HUES6 (cell line): ENCODE results near the gene FRK.

Source experiments
- H3K27ac ChIP-seq: 2 replicates; pipeline ENCODE4 v1.7.0; 2013; ENCODE audit warnings: low read depth, mild to moderate bottlenecking, low read length, inconsistent platforms
- H3K27me3 ChIP-seq: 2 replicates; pipeline ENCODE4 v1.6.1; 2013; ENCODE audit warnings: low read length; ENCODE audit not compliant: control insufficient read depth, insufficient read depth
- H3K36me3 ChIP-seq: 2 replicates; pipeline ENCODE4 v1.6.1; 2013; ENCODE audit warnings: low read length; ENCODE audit not compliant: control insufficient read depth, insufficient read depth
- H3K4me1 ChIP-seq: 2 replicates; pipeline ENCODE4 v1.6.1; 2013; ENCODE audit warnings: low read length; ENCODE audit not compliant: control insufficient read depth, insufficient read depth
- H3K4me3 ChIP-seq: 2 replicates; pipeline ENCODE4 v1.5.1; 2013; ENCODE audit warnings: low read depth, low read length
- H3K9ac ChIP-seq: one replicate; pipeline ENCODE4 v1.6.1; 2013; ENCODE audit warnings: mild to moderate bottlenecking, low read length
- H3K9me3 ChIP-seq: 2 replicates; pipeline ENCODE4 v1.6.1; 2013; ENCODE audit warnings: low read depth, low read length; ENCODE audit not compliant: control insufficient read depth, insufficient read depth

Gene FRK

GRCh38 chr6:116074732-116075390, 14.2 kb upstream of the FRK start:
- Histone ChIP-seq H3K9ac (no peak overlapping the region), H3K9me3 (no peaks in the 10 kb centered on the region), H3K36me3 (no peaks in the 10 kb centered on the region), H3K4me3 (no peak overlapping the region), H3K27me3 (no peaks in the 10 kb centered on the region), H3K4me1 (0 out of 2 replicates have a peak, but pooled peaks cover 3% of the 10 kb centered on the region), H3K27ac (no peak overlapping the region)

GRCh38 chr6:116073765-116074440, 13.2 kb upstream of the FRK start:
- no peak overlapping the region for H3K27ac ChIP-seq
- 0 out of 2 replicates have a peak, but pooled peaks cover 3% of the 10 kb centered on the region for H3K4me1 ChIP-seq
- H3K4me3 ChIP-seq = no peak overlapping the region
- H3K36me3 ChIP-seq = no peaks in the 10 kb centered on the region
- no peaks in the 10 kb centered on the region for H3K27me3 ChIP-seq
- no peaks in the 10 kb centered on the region for H3K9me3 ChIP-seq
- H3K9ac ChIP-seq = no peak overlapping the region

DNA sequence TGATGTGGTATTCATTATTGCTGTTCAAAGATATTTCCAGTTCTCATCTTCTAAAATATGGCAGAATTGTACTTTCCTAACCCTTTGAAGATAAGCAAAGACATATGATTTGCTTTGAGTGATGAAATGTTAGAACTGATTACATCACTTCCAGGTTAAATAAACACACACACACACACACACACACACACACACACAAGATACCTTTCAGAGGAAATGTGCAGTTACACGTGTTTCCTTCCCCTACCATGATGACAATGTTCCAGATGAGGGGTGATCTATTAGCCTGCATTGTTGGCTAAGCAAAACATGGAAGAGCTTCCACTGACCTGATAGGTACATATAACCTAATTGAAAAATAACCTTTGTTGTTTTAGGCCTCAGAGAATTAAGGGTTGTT, 11.7 kb upstream of the FRK start:
- Histone ChIP-seq H3K27me3 (no peaks in the 10 kb centered on the region), H3K9me3 (no peaks in the 10 kb centered on the region), H3K36me3 (no peaks in the 10 kb centered on the region), H3K9ac (no peak overlapping the region), H3K27ac (no peak overlapping the region), H3K4me3 (no peak overlapping the region), H3K4me1 (0 out of 2 replicates have a peak, but pooled peaks cover 1% of the 10 kb centered on the region)

- H3K9me3 ChIP-seq = no peaks in the 10 kb centered on the region
- H3K27ac ChIP-seq = no peak overlapping the region
- no peaks in the 10 kb centered on the region for H3K4me1 ChIP-seq
- H3K36me3 ChIP-seq = no peaks in the 10 kb centered on the region
- H3K9ac ChIP-seq = no peak overlapping the region
- no peaks in the 10 kb centered on the region for H3K27me3 ChIP-seq
- H3K4me3 ChIP-seq = no peak overlapping the region
These were observed 10.1 kb upstream of the FRK start for GRCh38 chr6:116070616-116071389.

- Histone ChIP-seq H3K27me3 (no peaks in the 10 kb centered on the region), H3K36me3 (no peaks in the 10 kb centered on the region), H3K27ac (no peak overlapping the region), H3K9me3 (no peaks in the 10 kb centered on the region), H3K9ac (no peak overlapping the region), H3K4me1 (no peaks in the 10 kb centered on the region), H3K4me3 (no peak overlapping the region)
These were observed 9.4 kb upstream of the FRK start for GRCh38 chr6:116070101-116070500.

- Histone ChIP-seq H3K9me3 (no peaks in the 10 kb centered on the region), H3K4me3 (no peak overlapping the region), H3K27ac (no peak overlapping the region), H3K9ac (no peak overlapping the region), H3K27me3 (no peaks in the 10 kb centered on the region), H3K4me1 (0 out of 2 replicates have a peak, but pooled peaks cover 2% of the 10 kb centered on the region), H3K36me3 (no peaks in the 10 kb centered on the region)
These were observed 6.1 kb upstream of the FRK start for GRCh38 chr6:116066789-116067188.

- Histone ChIP-seq H3K36me3 (no peaks in the 10 kb centered on the region), H3K27ac (no peak overlapping the region), H3K4me3 (no peak overlapping the region), H3K9me3 (no peaks in the 10 kb centered on the region), H3K27me3 (no peaks in the 10 kb centered on the region), H3K9ac (no peak overlapping the region), H3K4me1 (peaks cover 5% of the 10 kb centered on the region; the same call in 1 of the 2 replicates)
These were observed 4.0 kb upstream of the FRK start for GRCh38 chr6:116064666-116065065.

- H3K27me3 ChIP-seq = no peaks in the 10 kb centered on the region
- H3K27ac ChIP-seq = no peak overlapping the region
- peaks cover 5% of the 10 kb centered on the region; the same call in 1 of the 2 replicates for H3K4me1 ChIP-seq
- H3K9me3 ChIP-seq = no peaks in the 10 kb centered on the region
- no peak overlapping the region for H3K9ac ChIP-seq
- no peaks in the 10 kb centered on the region for H3K36me3 ChIP-seq
- H3K4me3 ChIP-seq = no peak overlapping the region
These were observed 1.8 kb upstream of the FRK start for GRCh38 chr6:116062496-116062895.

DNA sequence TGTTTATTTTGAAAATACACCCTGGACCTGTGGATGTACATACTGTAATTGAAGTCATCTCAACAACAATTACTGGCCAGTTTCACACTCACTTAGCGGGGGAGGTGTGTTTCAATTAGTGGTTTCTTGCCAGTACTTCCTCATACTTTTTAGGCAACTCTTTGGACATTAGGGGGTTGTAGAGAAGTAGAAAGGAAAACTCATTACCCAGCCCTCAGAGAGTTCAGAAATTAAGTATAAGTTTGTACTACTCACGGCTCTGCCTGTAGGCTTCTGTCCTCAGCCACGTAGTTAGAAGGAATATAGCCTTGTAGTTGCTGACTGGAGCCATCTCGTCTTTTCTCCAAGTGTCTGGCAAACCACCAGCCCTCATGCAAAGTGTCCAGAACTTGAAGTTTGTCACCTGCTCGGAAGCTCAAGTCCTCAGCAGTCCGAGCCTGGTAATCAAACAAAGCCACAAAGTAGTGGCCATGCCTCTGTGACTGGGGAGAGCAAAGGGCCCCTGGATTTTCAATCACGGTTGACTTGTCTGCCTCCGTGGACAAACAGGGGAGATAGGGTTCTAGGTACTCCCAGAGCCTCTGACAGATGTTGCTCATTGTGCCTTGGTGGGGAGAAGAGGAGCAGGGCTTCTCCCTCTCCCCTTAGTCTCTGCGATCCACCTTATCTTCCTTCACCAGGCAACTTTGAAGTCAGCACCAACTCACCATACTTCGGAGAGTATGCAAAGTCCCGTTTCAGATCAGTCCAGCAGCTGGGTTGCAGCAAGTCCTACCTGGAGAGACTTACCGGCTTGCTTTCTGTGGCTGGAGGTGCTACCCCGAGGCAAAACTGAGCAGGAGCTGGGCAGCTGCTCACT, 749 bp downstream of the FRK start:
- H3K27ac ChIP-seq = no peak overlapping the region
- no peaks in the 10 kb centered on the region for H3K9me3 ChIP-seq
- H3K9ac ChIP-seq = no peak overlapping the region
- no peaks in the 10 kb centered on the region for H3K36me3 ChIP-seq
- no peak overlapping the region for H3K4me3 ChIP-seq
- peaks cover 5% of the 10 kb centered on the region; the same call in 1 of the 2 replicates for H3K4me1 ChIP-seq
- no peaks in the 10 kb centered on the region for H3K27me3 ChIP-seq

DNA sequence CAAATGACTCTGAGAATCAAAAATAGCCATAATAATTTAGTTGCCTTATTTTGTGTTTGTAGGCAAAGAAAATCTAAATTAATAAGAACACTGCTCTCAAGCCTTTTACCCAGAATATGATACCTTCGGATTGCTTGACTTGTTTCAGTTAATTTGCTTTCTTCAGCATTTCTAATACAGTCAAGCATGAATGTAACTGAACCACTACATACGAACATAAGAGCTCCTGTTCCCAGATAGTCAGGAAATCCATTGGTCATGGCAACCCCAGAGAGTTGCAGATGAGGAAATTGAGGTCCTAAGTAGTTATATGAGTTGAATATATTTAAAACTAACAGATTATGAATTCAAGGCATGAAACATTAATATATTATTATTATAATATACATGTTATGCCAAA, 2.9 kb downstream of the FRK start:
- no peaks in the 10 kb centered on the region for H3K9me3 ChIP-seq
- no peak overlapping the region for H3K27ac ChIP-seq
- no peaks in the 10 kb centered on the region for H3K36me3 ChIP-seq
- H3K9ac ChIP-seq = no peak overlapping the region
- H3K27me3 ChIP-seq = no peaks in the 10 kb centered on the region
- no peak overlapping the region for H3K4me3 ChIP-seq
- peaks cover 3% of the 10 kb centered on the region; the same call in 1 of the 2 replicates for H3K4me1 ChIP-seq
